Prostate gland (tissue), 2 donors: ENCODE results near the gene SMARCE1. TPM values are rescaled to one million over a fixed set of nuclear protein-coding genes. Genes with fewer than 3 reads are reported as not detected.

ENCODE experiments used
- DNase-seq: peaks from one replicate; pipeline ENCODE4 v3.0.0-alpha.2; 2019; ENCODE audit warnings: low spot score
- H3K27ac ChIP-seq, 2 donors: fragments of 200-600 bp; sonication (generic); 2 replicates each; pipeline ENCODE4 v1.5.1; 2017 to 2019
- H3K27me3 ChIP-seq: fragments of 200-600 bp; sonication (generic); replicated peaks from 2 replicates; pipeline ENCODE4 v1.5.1; 2019; ENCODE audit not compliant: insufficient read depth
- H3K36me3 ChIP-seq, 2 donors: fragments of 200-600 bp; sonication (generic); 1 replicate in 1 of 2; 2 replicates in 1 of 2; pipeline versions ENCODE4 v1.5.1 to v1.8.1; 2017 to 2019
- H3K4me1 ChIP-seq: fragments of 200-600 bp; sonication (generic); replicated peaks from 2 replicates; pipeline ENCODE4 v1.5.1; 2019
- H3K4me3 ChIP-seq, 2 donors: fragments of 200-600 bp; sonication (generic); 2 replicates each; pipeline ENCODE4 v1.5.1; 2017 to 2019
- H3K9me3 ChIP-seq: fragments of 200-600 bp; sonication (generic); 2 replicates; pipeline ENCODE4 v1.5.1; 2017
- CTCF ChIP-seq, 4 experiments: fragments of 200-600 bp in 2 of 4; fragments of 450-650 bp in 2 of 4; sonication (generic) in 2 of 4; IDR thresholded peaks; 1 replicate in 3 of 4; 2 replicates in 1 of 4; pipeline ENCODE4 v1.5.1; 2016 to 2019; ENCODE audit warnings: antibody characterized with exemption in 4 of 4, mild to moderate bottlenecking in 2 of 4, moderate library complexity in 2 of 4
- POLR2A ChIP-seq: fragments of 450-650 bp; IDR thresholded peaks from one replicate; pipeline ENCODE4 v1.6.1; 2016; ENCODE audit warnings: antibody characterized with exemption, mild to moderate bottlenecking
- POLR2AphosphoS5 ChIP-seq: sonication (generic); formaldehyde crosslinking; IDR thresholded peaks from one replicate; pipeline ENCODE4 v1.6.1; 2017; ENCODE audit warnings: antibody characterized with exemption
- WGBS: methylation state at CpG from one replicate; pipeline ENCODE4 v1.1.5; 2018; 5-methylcytosine and 5-hydroxymethylcytosine counted together
- intact Hi-C: fragments of 100-400 bp; cut with DNase I; formaldehyde crosslinking; loops from one replicate; pipeline ENCODE4 v1.14.2; 2022
- total RNA-seq, 2 donors: library from RNA; depleted of rRNA; stranded (reverse); fragments of >200 nt; gene quantifications; one replicate each; pipeline ENCODE4 v1.1.0, GENCODE V29; 2016

SMARCE1 gene
- total RNA-seq: 10 to 100 TPM; 65.7 to 82.0 TPM

- Histone ChIP-seq H3K27ac (peak within 1 kb of the TSS; percentile 95 to 98), H3K36me3 (no peaks in the 10 kb centered on the region), H3K4me1 (peaks cover 4% of the 10 kb centered on the region), H3K27me3 (no peaks in the 10 kb centered on the region), H3K9me3 (no peaks in the 10 kb centered on the region), H3K4me3 (peak within 1 kb of the TSS; percentile 63 to 68)
- intact Hi-C loops: no loop called here
- TF ChIP-seq CTCF (IDR thresholded peaks at IDR 0.05): peak in 1 of 4 experiments; percentile 11
- TF ChIP-seq POLR2A: peak; percentile 29
- TF ChIP-seq POLR2AphosphoS5: peak; percentile 31
- peak; percentile 53 for DNase-seq
- under 1% methylated on average over 62 of the region's 64 CpGs for WGBS
Observed at GRCh38 chr17:40647624-40648383, at the start of gene SMARCE1. Gene SMARCE1 (minus strand): TSS chr17:40647818. CDS start chr17:40645802, 2,016 bp downstream.

- Histone ChIP-seq H3K9me3 (no peaks in the 10 kb centered on the region), H3K36me3 (no peaks in the 10 kb centered on the region), H3K4me3 (no peak overlapping the region), H3K27ac (peak overlapping the region in 1 of 2 donors; percentile 3), H3K27me3 (no peaks in the 10 kb centered on the region), H3K4me1 (peaks cover 13% of the 10 kb centered on the region)
- DNase-seq: no peak
- intact Hi-C loops: no loop called here
- WGBS: 15% methylated on average over 7 of the region's 7 CpGs
- TF ChIP-seq POLR2A: no peak
- TF ChIP-seq POLR2AphosphoS5: no peak
- no peak for TF ChIP-seq CTCF (IDR thresholded peaks at IDR 0.05)
Observed at GRCh38 chr17:40697297-40697696, 49.7 kb upstream of the SMARCE1 start.

GRCh38 chr17:40696651-40697072 lies 49.0 kb upstream of the SMARCE1 start:
- peak; percentile 63 for DNase-seq
- Histone ChIP-seq H3K27ac (peak overlapping the region in 1 of 2 donors; percentile 3), H3K4me3 (no peak overlapping the region), H3K27me3 (no peaks in the 10 kb centered on the region), H3K36me3 (no peaks in the 10 kb centered on the region), H3K9me3 (no peaks in the 10 kb centered on the region), H3K4me1 (peaks cover 13% of the 10 kb centered on the region)
- WGBS: 39% methylated on average over 3 of the region's 3 CpGs
- TF ChIP-seq POLR2A (no peak), POLR2AphosphoS5 (peak; percentile 7)
- intact Hi-C loops: no loop called here

- no peaks in the 10 kb centered on the region for H3K36me3 ChIP-seq
- no peak overlapping the region for H3K4me3 ChIP-seq
- H3K4me1 ChIP-seq: peaks cover 13% of the 10 kb centered on the region
- intact Hi-C loops: no loop called here
- no peaks in the 10 kb centered on the region for H3K27me3 ChIP-seq
- no peak for DNase-seq
- no peak for TF ChIP-seq CTCF (IDR thresholded peaks at IDR 0.05)
- no peak for TF ChIP-seq POLR2A
- no peak for TF ChIP-seq POLR2AphosphoS5
- peak overlapping the region in 1 of 2 donors; percentile 6 for H3K27ac ChIP-seq
- WGBS: 59% methylated on average over 6 of the region's 6 CpGs
- no peaks in the 10 kb centered on the region for H3K9me3 ChIP-seq
Observed at GRCh38 chr17:40695874-40696472, 48.4 kb upstream of the SMARCE1 start.

GRCh38 chr17:40694584-40694983 lies 47.0 kb upstream of the SMARCE1 start:
- Histone ChIP-seq H3K4me1 (peaks cover 11% of the 10 kb centered on the region), H3K9me3 (no peaks in the 10 kb centered on the region), H3K4me3 (no peak overlapping the region), H3K27me3 (no peaks in the 10 kb centered on the region), H3K36me3 (no peaks in the 10 kb centered on the region), H3K27ac (no peak overlapping the region)
- intact Hi-C loops: no loop called here
- peak; percentile 74 for DNase-seq
- TF ChIP-seq POLR2A: no peak
- peak; percentile 65 for TF ChIP-seq POLR2AphosphoS5
- no peak for TF ChIP-seq CTCF (IDR thresholded peaks at IDR 0.05)
- WGBS: 55% methylated on average over 9 of the region's 9 CpGs
